HepG2 (cell line): ENCODE data around the gene UBE2O. TPM values are rescaled to one million over a fixed set of nuclear protein-coding genes. Genes with fewer than 3 reads are reported as not detected.

Source experiments
- HNRNPL ChIP-seq: fragments of 200-400 bp; formaldehyde crosslinking; IDR thresholded peaks from 2 replicates; pipeline ENCODE4 v1.6.1; 2017; ENCODE audit warnings: mild to moderate bottlenecking, low read depth, low read length
- HNRNPLL ChIP-seq: fragments of 200-400 bp; formaldehyde crosslinking; IDR thresholded peaks from 2 replicates; pipeline ENCODE4 v1.6.1; 2017; ENCODE audit warnings: mild to moderate bottlenecking, low read depth, low read length; ENCODE audit not compliant: poor library complexity, severe bottlenecking
- HOMEZ ChIP-seq: IDR thresholded peaks from 2 replicates; pipeline ENCODE4 v1.6.1; 2016; ENCODE audit warnings: low read depth
- LBX2 ChIP-seq: sonication (generic); formaldehyde crosslinking; IDR thresholded peaks from 2 replicates; pipeline ENCODE4 v1.5.0; 2020; ENCODE audit warnings: missing genetic modification reagents, mild to moderate bottlenecking, borderline replicate concordance
- MYPOP ChIP-seq: sonication (generic); formaldehyde crosslinking; IDR thresholded peaks from 2 replicates; pipeline ENCODE4 v1.8.1; 2023; ENCODE audit warnings: mild to moderate bottlenecking, moderate library complexity, missing genetic modification reagents
- RAD21 ChIP-seq: fragments of 450-650 bp; formaldehyde crosslinking; IDR thresholded peaks from 2 replicates; pipeline ENCODE4 v1.5.0; 2020; ENCODE audit warnings: mild to moderate bottlenecking
- ZEB1 ChIP-seq: IDR thresholded peaks from 2 replicates; pipeline ENCODE4 v1.6.1; 2012; ENCODE audit warnings: mild to moderate bottlenecking, low read depth, inconsistent platforms; ENCODE audit not compliant: insufficient replicate concordance
- ZNF326 ChIP-seq: sonication (generic); formaldehyde crosslinking; IDR thresholded peaks from 2 replicates; pipeline ENCODE4 v1.4.0; 2020; ENCODE audit warnings: missing genetic modification reagents, borderline replicate concordance
- ZNF432 ChIP-seq: sonication (generic); formaldehyde crosslinking; IDR thresholded peaks from 2 replicates; pipeline ENCODE4 v1.5.0; 2020; ENCODE audit warnings: missing genetic modification reagents, mild to moderate bottlenecking, borderline replicate concordance
- ZNF773 ChIP-seq: sonication (generic); formaldehyde crosslinking; IDR thresholded peaks from 2 replicates; pipeline ENCODE4 v1.4.0; 2020; ENCODE audit warnings: missing genetic modification reagents, borderline replicate concordance
- polyA plus RNA-seq, 8 experiments: library from polyadenylated mRNA; depleted of rRNA in 3 of 8; stranded (reverse) in 7 of 8; unstranded in 1 of 8; fragments of >200 nt; fragmentation: Illumina TruSeq in 4 of 8; extraction: Trizol in 4 of 8; gene quantifications; 2 replicates each; pipeline versions ENCODE4 v1.2.1 to v1.2.3, GENCODE V29; 2011 to 2016; ENCODE audit warnings: low read depth in 4 of 8, missing spikeins in 1 of 8, mixed read lengths in 1 of 8; ENCODE audit not compliant: insufficient read depth in 1 of 8
- total RNA-seq, 5 experiments: library from RNA; depleted of rRNA; stranded (reverse); fragments of >200 nt; fragmentation: Illumina TruSeq; extraction: Trizol; gene quantifications; 2 replicates each; pipeline ENCODE4 v1.2.3, GENCODE V29; 2016; ENCODE audit warnings: low read depth in 1 of 5
- TF ChIP-seq, protein P1 (sequence below): sonication (generic); formaldehyde crosslinking; IDR thresholded peaks from 2 replicates; pipeline ENCODE4 v1.9.0; 2021; ENCODE audit warnings: mild to moderate bottlenecking, missing genetic modification reagents
- TF ChIP-seq, protein P2 (sequence below), 2 experiments: sonication (generic) in 1 of 2; formaldehyde crosslinking in 1 of 2; IDR thresholded peaks; 2 replicates each; pipeline versions ENCODE4 v1.6.1 to v1.9.0; 2014 to 2022; ENCODE audit warnings: antibody characterized with exemption in 1 of 2, borderline replicate concordance in 1 of 2, inconsistent platforms in 1 of 2, low read depth in 1 of 2, missing genetic modification reagents in 1 of 2

The UBE2O gene
- total and polyA plus RNA-seq, 2 of the 13 experiments (the other 11 are each of a cell fraction or from before 2014, with no cell fraction given): 21.5 to 23.5 TPM

DNA sequence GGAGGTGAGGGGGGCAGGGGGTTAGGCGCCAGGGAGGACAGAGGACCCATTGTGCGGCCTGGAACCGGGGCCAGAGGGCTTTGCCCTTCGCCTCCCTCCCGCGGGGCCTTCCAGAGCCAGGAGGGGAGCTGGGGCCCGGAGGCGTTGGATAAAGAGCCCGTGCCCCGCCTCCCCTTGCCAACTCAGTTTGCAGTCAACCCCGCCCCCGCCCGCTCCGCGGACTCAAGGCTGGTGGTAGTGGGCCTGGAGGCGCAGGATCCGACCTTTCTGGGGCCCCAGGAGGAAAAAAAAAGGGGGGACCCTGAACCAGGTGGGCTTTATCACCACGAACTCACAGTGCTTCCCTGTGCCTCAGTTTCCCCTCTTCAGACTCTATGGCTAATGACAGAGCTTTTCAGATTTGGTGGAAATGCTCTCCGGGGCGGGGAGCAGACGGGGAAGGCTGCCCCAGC lies 70.6 kb downstream of the UBE2O start (continued):
- no peak for TF ChIP-seq ZNF773 (CRISPR knock-in tag)
- 0 out of 2 replicates have a peak, but pooled peaks have one; percentile 23 for TF ChIP-seq RAD21 (CRISPR knock-in tag)
- peak; percentile 93 for TF ChIP-seq HNRNPL
- TF ChIP-seq LBX2 (CRISPR knock-in tag): no peak
- 0 out of 2 replicates have a peak, but pooled peaks have one; percentile 54 for TF ChIP-seq ZNF432 (CRISPR knock-in tag)
- peak; percentile 80 for TF ChIP-seq ZEB1
- peak; percentile 84; the same call in 1 of the 2 replicates for TF ChIP-seq MYPOP (CRISPR knock-in tag)
- no peak; the same call in 1 of the 2 replicates for TF ChIP-seq ZNF326 (CRISPR knock-in tag)
- peak; percentile 75 for TF ChIP-seq HNRNPLL
- TF ChIP-seq, protein P1, sequence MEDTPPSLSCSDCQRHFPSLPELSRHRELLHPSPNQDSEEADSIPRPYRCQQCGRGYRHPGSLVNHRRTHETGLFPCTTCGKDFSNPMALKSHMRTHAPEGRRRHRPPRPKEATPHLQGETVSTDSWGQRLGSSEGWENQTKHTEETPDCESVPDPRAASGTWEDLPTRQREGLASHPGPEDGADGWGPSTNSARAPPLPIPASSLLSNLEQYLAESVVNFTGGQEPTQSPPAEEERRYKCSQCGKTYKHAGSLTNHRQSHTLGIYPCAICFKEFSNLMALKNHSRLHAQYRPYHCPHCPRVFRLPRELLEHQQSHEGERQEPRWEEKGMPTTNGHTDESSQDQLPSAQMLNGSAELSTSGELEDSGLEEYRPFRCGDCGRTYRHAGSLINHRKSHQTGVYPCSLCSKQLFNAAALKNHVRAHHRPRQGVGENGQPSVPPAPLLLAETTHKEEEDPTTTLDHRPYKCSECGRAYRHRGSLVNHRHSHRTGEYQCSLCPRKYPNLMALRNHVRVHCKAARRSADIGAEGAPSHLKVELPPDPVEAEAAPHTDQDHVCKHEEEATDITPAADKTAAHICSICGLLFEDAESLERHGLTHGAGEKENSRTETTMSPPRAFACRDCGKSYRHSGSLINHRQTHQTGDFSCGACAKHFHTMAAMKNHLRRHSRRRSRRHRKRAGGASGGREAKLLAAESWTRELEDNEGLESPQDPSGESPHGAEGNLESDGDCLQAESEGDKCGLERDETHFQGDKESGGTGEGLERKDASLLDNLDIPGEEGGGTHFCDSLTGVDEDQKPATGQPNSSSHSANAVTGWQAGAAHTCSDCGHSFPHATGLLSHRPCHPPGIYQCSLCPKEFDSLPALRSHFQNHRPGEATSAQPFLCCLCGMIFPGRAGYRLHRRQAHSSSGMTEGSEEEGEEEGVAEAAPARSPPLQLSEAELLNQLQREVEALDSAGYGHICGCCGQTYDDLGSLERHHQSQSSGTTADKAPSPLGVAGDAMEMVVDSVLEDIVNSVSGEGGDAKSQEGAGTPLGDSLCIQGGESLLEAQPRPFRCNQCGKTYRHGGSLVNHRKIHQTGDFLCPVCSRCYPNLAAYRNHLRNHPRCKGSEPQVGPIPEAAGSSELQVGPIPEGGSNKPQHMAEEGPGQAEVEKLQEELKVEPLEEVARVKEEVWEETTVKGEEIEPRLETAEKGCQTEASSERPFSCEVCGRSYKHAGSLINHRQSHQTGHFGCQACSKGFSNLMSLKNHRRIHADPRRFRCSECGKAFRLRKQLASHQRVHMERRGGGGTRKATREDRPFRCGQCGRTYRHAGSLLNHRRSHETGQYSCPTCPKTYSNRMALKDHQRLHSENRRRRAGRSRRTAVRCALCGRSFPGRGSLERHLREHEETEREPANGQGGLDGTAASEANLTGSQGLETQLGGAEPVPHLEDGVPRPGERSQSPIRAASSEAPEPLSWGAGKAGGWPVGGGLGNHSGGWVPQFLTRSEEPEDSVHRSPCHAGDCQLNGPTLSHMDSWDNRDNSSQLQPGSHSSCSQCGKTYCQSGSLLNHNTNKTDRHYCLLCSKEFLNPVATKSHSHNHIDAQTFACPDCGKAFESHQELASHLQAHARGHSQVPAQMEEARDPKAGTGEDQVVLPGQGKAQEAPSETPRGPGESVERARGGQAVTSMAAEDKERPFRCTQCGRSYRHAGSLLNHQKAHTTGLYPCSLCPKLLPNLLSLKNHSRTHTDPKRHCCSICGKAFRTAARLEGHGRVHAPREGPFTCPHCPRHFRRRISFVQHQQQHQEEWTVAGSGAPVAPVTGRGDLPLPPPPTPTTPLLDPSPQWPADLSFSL: peak; percentile 59; the same call in 1 of the 2 replicates
- 0 out of 2 replicates have a peak, but pooled peaks have one; percentile 32 for TF ChIP-seq HOMEZ (CRISPR knock-in tag)
- TF ChIP-seq, protein P2, sequence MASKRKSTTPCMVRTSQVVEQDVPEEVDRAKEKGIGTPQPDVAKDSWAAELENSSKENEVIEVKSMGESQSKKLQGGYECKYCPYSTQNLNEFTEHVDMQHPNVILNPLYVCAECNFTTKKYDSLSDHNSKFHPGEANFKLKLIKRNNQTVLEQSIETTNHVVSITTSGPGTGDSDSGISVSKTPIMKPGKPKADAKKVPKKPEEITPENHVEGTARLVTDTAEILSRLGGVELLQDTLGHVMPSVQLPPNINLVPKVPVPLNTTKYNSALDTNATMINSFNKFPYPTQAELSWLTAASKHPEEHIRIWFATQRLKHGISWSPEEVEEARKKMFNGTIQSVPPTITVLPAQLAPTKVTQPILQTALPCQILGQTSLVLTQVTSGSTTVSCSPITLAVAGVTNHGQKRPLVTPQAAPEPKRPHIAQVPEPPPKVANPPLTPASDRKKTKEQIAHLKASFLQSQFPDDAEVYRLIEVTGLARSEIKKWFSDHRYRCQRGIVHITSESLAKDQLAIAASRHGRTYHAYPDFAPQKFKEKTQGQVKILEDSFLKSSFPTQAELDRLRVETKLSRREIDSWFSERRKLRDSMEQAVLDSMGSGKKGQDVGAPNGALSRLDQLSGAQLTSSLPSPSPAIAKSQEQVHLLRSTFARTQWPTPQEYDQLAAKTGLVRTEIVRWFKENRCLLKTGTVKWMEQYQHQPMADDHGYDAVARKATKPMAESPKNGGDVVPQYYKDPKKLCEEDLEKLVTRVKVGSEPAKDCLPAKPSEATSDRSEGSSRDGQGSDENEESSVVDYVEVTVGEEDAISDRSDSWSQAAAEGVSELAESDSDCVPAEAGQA (IDR thresholded peaks at IDR 0.05; ENCODE audit: low read depth): no peak; the same call in 1 of the 2 replicates
- TF ChIP-seq, protein P2 (CRISPR knock-in tag; IDR thresholded peaks at IDR 0.05; ENCODE audit: borderline replicate concordance): no peak
